ENCODE results near the gene CPB2. TPM values are rescaled to one million over a fixed set of nuclear protein-coding genes. Genes with fewer than 3 reads are reported as not detected.
A peak's percentile ranks its signal among the peaks of the same experiment; 100 is the strongest.

The CPB2 gene
- polyA plus RNA-seq, 1 donor from 2014 or later, result 0.14 TPM

- Mint-ChIP-seq H3K36me3 (peaks cover 10% of the 10 kb centered on the region), H3K27ac (peak overlapping the region; percentile 14 to 78 (median 76)), H3K4me1 (peaks cover 0 to 2% (median 0%) of the 10 kb centered on the region in 3 donors), H3K9me3 (no peaks in the 10 kb centered on the region), H3K27me3 (no peaks in the 10 kb centered on the region), H3K4me3 (no peak overlapping the region)
Observed at GRCh38 chr13:46134961-46135522, 30.2 kb upstream of the CPB2 start.

GRCh38 chr13:46134494-46134893 is 29.7 kb upstream of the CPB2 start:
- H3K36me3 Mint-ChIP-seq, result peaks cover 7% of the 10 kb centered on the region
- H3K4me1 Mint-ChIP-seq, result peaks cover 0 to 2% (median 0%) of the 10 kb centered on the region in 3 donors

GRCh38 chr13:46132109-46132508 is 27.3 kb upstream of the CPB2 start:
- Mint-ChIP-seq H3K4me3 (no peak overlapping the region), H3K9me3 (no peaks in the 10 kb centered on the region), H3K27ac (peak overlapping the region in 1 of 3 donors; percentile 62)

More at GRCh38 chr13:46134494-46134893, 29.7 kb upstream of the CPB2 start:
- Mint-ChIP-seq H3K4me3 (no peak overlapping the region), H3K27ac (peak overlapping the region in 1 of 3 donors; percentile 78), H3K27me3 (no peaks in the 10 kb centered on the region), H3K9me3 (no peaks in the 10 kb centered on the region)

GRCh38 chr13:46131705-46132104 is 26.9 kb upstream of the CPB2 start:
- H3K36me3 Mint-ChIP-seq, result peaks cover 7% of the 10 kb centered on the region
- H3K27me3 Mint-ChIP-seq, result no peaks in the 10 kb centered on the region
- peak overlapping the region in 1 of 3 donors; percentile 84 for H3K27ac Mint-ChIP-seq
- peaks cover 0 to 2% (median 1%) of the 10 kb centered on the region in 3 donors for H3K4me1 Mint-ChIP-seq
- no peak overlapping the region for H3K4me3 Mint-ChIP-seq
- no peaks in the 10 kb centered on the region for H3K9me3 Mint-ChIP-seq

More at GRCh38 chr13:46132109-46132508, 27.3 kb upstream of the CPB2 start:
- Mint-ChIP-seq H3K4me1 (peaks cover 0 to 2% (median 0%) of the 10 kb centered on the region in 3 donors), H3K27me3 (no peaks in the 10 kb centered on the region), H3K36me3 (peaks cover 7% of the 10 kb centered on the region)

- Mint-ChIP-seq H3K4me3 (no peak overlapping the region), H3K4me1 (peaks cover 2 to 14% (median 8%) of the 10 kb centered on the region in 3 donors), H3K27me3 (no peaks in the 10 kb centered on the region), H3K9me3 (no peaks in the 10 kb centered on the region), H3K36me3 (peaks cover 4% of the 10 kb centered on the region), H3K27ac (peak overlapping the region in 2 of 3 donors; percentile 15 to 72)
Observed at GRCh38 chr13:46129955-46130618, 25.3 kb upstream of the CPB2 start.

GRCh38 chr13:46129124-46129523 is 24.3 kb upstream of the CPB2 start:
- H3K36me3 Mint-ChIP-seq, result peaks cover 3% of the 10 kb centered on the region

GRCh38 chr13:46127358-46128023 is 22.7 kb upstream of the CPB2 start:
- Mint-ChIP-seq H3K36me3 (no peaks in the 10 kb centered on the region), H3K4me1 (peaks cover 13 to 29% (median 22%) of the 10 kb centered on the region in 3 donors), H3K27me3 (no peaks in the 10 kb centered on the region)

More at GRCh38 chr13:46129124-46129523, 24.3 kb upstream of the CPB2 start:
- Mint-ChIP-seq H3K27ac (no peak overlapping the region), H3K4me1 (peaks cover 10 to 23% (median 16%) of the 10 kb centered on the region in 3 donors), H3K9me3 (no peaks in the 10 kb centered on the region), H3K4me3 (no peak overlapping the region), H3K27me3 (no peaks in the 10 kb centered on the region)

GRCh38 chr13:46126552-46127357 is 21.9 kb upstream of the CPB2 start:
- no peaks in the 10 kb centered on the region for H3K9me3 Mint-ChIP-seq
- H3K36me3 Mint-ChIP-seq, result no peaks in the 10 kb centered on the region
- H3K27ac Mint-ChIP-seq, result peak overlapping the region; percentile 24 to 86 (median 25)
- peaks cover 1% of the 10 kb centered on the region for H3K27me3 Mint-ChIP-seq
- peaks cover 13 to 29% (median 22%) of the 10 kb centered on the region in 3 donors for H3K4me1 Mint-ChIP-seq
- peak overlapping the region in 1 of 4 donors; percentile 23 for H3K4me3 Mint-ChIP-seq

More at GRCh38 chr13:46127358-46128023, 22.7 kb upstream of the CPB2 start:
- Mint-ChIP-seq H3K27ac (no peak overlapping the region), H3K4me3 (no peak overlapping the region), H3K9me3 (no peaks in the 10 kb centered on the region)

GRCh38 chr13:46126056-46126455 is 21.2 kb upstream of the CPB2 start:
- H3K4me3 Mint-ChIP-seq, result peak overlapping the region in 1 of 4 donors; percentile 23
- H3K27ac Mint-ChIP-seq, result peak overlapping the region; percentile 24 to 88 (median 86)
- H3K4me1 Mint-ChIP-seq, result peaks cover 13 to 29% (median 22%) of the 10 kb centered on the region in 3 donors
- H3K27me3 Mint-ChIP-seq, result peaks cover 1% of the 10 kb centered on the region
- no peaks in the 10 kb centered on the region for H3K9me3 Mint-ChIP-seq
- H3K36me3 Mint-ChIP-seq, result no peaks in the 10 kb centered on the region

- Mint-ChIP-seq H3K4me3 (peak overlapping the region in 2 of 4 donors; percentile 11 to 56), H3K4me1 (peaks cover 13 to 29% (median 22%) of the 10 kb centered on the region in 3 donors), H3K27ac (peak overlapping the region; percentile 24 to 88 (median 86)), H3K36me3 (no peaks in the 10 kb centered on the region), H3K27me3 (peaks cover 1% of the 10 kb centered on the region), H3K9me3 (no peaks in the 10 kb centered on the region)
Observed at GRCh38 chr13:46124967-46125933, 20.4 kb upstream of the CPB2 start.

- no peaks in the 10 kb centered on the region for H3K9me3 Mint-ChIP-seq
- peaks cover 13 to 29% (median 22%) of the 10 kb centered on the region in 3 donors for H3K4me1 Mint-ChIP-seq
- H3K27ac Mint-ChIP-seq, result peak overlapping the region in 2 of 3 donors; percentile 86 to 88
- peak overlapping the region in 1 of 4 donors; percentile 56 for H3K4me3 Mint-ChIP-seq
- H3K36me3 Mint-ChIP-seq, result no peaks in the 10 kb centered on the region
- peaks cover 1% of the 10 kb centered on the region for H3K27me3 Mint-ChIP-seq
Observed at GRCh38 chr13:46124531-46124966, 19.7 kb upstream of the CPB2 start.

GRCh38 chr13:46122304-46122703 is 17.5 kb upstream of the CPB2 start:
- Mint-ChIP-seq H3K4me3 (no peak overlapping the region), H3K9me3 (no peaks in the 10 kb centered on the region), H3K27ac (peak overlapping the region in 1 of 3 donors; percentile 10), H3K4me1 (peaks cover 13 to 29% (median 22%) of the 10 kb centered on the region in 3 donors), H3K27me3 (peaks cover 1% of the 10 kb centered on the region), H3K36me3 (no peaks in the 10 kb centered on the region)

GRCh38 chr13:46121597-46122163 is 16.8 kb upstream of the CPB2 start:
- Mint-ChIP-seq H3K9me3 (no peaks in the 10 kb centered on the region), H3K4me3 (no peak overlapping the region), H3K27ac (no peak overlapping the region), H3K36me3 (no peaks in the 10 kb centered on the region), H3K4me1 (peaks cover 13 to 27% (median 22%) of the 10 kb centered on the region in 3 donors), H3K27me3 (peaks cover 1% of the 10 kb centered on the region)

All from IgD-negative memory B cell (primary cell).